Adipose tissue (tissue), 3 donors: Measurements from ENCODE around the gene NOS2. TPM values are rescaled to one million over a fixed set of nuclear protein-coding genes. Genes with fewer than 3 reads are reported as not detected.
"Not testable (repeated sequence)": the region's sequence is repeated elsewhere in the genome, so short reads cannot be mapped to it uniquely, and the experiment has no call there.

ENCODE experiments used
- H3K27ac ChIP-seq: one replicate; pipeline ENCODE4 v1.5.1; 2013; ENCODE audit warnings: low read depth, low read length
- WGBS, 3 donors: extraction: QIAGEN DNeasy Blood & Tissue Kit; methylation state at CpG; one replicate each; pipeline ENCODE4 v1.1.7; 2013; 5-methylcytosine and 5-hydroxymethylcytosine counted together
- polyA plus RNA-seq, 3 donors: library from polyadenylated mRNA; stranded (reverse); fragments of 200-250 nt; gene quantifications; one replicate each; pipeline ENCODE4 v1.2.3, GENCODE V29; 2013
- donor health status: healthy with polysubstance abuse.
- donor health status: Bipolar disorder and iron deficiency.
- donor health status: healthy.

Gene NOS2
- polyA plus RNA-seq, 3 donors = 0.01 to 0.34 (median 0.11) TPM

DNA sequence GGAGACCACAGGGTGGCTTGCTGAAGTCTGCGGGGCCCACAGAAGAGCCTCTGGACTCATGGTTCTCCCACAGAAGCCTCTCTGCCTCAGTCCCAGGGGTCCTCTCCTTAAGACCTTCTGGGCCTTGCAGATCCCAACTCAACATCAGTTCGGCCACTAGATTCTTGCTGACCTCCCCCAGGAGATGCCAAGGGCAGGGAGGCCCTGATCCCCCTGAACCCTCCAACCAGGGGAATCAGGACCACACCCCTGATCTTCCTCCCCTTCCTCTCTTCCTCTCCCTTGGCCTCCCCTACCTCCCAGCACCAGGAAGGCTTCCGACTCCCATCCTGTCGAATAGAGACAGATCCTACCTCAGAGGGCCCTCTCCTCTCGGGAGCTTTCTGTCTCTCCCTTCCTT lies 53.4 kb downstream of the NOS2 start:
- H3K27ac ChIP-seq = no peak overlapping the region
- WGBS, 3 donors = 92 to 94% (median 92%) methylated on average over 5 of the region's 5 CpGs

- 54 to 85% (median 77%) methylated on average over 1 of the region's 5 CpGs for WGBS, 3 donors
- not testable (repeated sequence) for H3K27ac ChIP-seq
Measured at GRCh38 chr17:27746320-27746719, 54.0 kb downstream of the NOS2 start.

- 82 to 89% (median 88%) methylated on average over 13 of the region's 13 CpGs for WGBS, 3 donors
- not testable (repeated sequence) for H3K27ac ChIP-seq
Measured at GRCh38 chr17:27745207-27745830, 55.0 kb downstream of the NOS2 start.

GRCh38 chr17:27743281-27743885 lies 56.9 kb downstream of the NOS2 start:
- 75 to 84% (median 77%) methylated on average over 8 of the region's 8 CpGs for WGBS, 3 donors
- H3K27ac ChIP-seq = no peak overlapping the region

- no peak overlapping the region for H3K27ac ChIP-seq
- 76 to 83% (median 82%) methylated on average over 4 of the region's 4 CpGs for WGBS, 3 donors
Measured at GRCh38 chr17:27741971-27742575, 58.3 kb downstream of the NOS2 start.

DNA sequence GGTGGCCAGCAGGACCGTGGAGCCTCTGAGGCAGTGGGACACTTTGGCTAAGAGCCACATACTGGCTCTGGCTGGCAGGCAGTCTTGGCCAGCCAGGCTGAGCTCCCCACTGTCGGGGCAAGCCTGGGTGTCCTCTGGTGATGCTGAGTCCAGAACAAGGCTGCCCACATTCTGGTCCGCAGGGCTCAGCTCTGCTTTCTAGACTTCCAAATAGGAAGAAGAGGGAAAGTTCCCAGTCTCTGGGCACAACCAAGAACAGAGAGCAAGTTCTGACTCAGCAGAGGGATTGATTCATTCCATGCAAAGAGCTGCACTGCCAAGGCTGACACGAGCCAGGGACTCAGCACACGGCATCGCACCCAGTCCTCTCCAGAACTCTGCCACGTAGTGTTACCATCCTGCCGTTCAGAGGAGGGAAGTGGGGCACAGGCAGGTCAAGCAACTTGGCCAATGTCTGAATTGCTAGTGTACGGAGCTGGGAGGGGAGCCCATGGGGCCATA lies 58.9 kb downstream of the NOS2 start:
- WGBS, 3 donors = 43 to 62% (median 53%) methylated on average over 9 of the region's 9 CpGs
- H3K27ac ChIP-seq = no peak overlapping the region

DNA sequence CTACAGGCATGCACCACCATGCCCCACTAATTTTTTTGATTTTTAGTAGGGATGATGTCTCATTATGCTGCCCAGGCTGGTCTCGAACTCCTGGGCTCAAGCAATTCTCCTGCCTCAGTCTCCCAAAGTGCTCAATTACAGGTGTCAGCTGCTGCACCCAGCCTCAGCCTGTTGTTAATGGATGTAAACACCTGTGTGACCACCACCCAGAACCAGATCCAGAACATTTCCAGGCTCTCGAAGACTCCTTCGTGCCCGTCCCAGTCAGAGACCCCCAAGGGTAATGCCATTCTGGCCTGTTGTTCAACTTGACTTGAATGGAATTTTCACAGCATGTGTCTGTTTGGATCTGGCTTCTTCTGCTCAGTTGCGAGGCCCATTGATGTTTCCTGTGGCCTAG lies 59.8 kb downstream of the NOS2 start:
- not testable (repeated sequence) for H3K27ac ChIP-seq
- WGBS, 3 donors = 72 to 88% (median 87%) methylated on average over 5 of the region's 5 CpGs

DNA sequence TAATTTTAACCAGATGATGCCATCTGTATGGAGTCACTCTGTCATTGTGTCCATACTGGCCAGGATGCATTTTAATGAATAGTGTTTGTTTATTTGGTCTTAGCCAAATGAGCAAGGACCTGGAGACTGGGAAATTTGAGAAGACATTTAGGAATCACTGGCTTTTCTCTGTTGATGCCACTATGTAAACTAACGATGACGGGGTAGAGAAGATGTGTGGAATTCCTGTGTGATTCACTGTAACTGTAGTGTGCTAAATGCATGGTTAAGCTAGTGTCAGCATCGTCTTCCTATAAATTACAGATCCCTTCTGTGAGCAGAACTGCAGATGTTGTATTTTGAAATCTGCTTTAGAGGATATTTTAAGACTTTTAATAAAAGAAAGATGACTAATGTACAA lies 66.6 kb downstream of the NOS2 start:
- 42 to 53% (median 49%) methylated on average over 3 of the region's 3 CpGs for WGBS, 3 donors
- H3K27ac ChIP-seq = no peak overlapping the region

DNA sequence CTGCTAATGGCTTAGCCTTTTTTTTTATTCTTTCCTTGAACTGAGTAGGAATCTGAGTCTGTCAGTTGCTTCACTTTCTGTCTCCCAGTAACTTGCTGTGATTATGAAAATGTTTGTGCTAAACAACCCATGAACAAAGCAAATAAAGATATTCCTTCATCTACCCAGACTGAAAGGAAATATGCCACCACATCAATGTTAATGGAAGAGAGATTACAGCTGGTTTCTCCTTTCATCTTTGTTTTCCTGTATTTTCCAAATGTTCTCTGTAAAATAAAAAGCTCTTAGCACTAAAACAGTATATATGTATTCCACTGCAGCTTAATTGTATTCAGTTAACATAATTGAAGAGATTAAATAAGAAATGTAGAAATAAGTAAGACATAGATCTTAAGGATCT lies 67.6 kb downstream of the NOS2 start:
- not testable (repeated sequence) for H3K27ac ChIP-seq

DNA sequence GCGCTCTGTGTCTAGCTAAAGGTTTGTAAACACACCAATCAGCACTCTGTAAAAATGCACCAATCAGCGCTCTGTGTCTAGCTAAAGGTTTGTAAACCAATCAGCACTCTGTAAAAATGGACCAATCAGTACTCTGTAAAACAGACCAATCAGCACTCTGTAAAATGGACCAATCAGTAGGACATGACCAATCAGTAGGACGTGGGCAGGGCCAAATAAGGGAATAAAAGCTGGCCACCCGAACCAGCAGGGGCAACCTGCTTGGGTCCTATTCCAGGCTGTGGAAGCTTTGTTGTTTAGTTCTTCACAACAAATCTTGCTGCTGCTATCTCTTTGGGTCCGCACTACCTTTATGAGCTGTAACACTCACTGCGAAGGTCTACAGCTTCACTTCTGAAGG lies 74.3 kb downstream of the NOS2 start:
- WGBS, 3 donors = 87 to 89% (median 89%) methylated on average over 6 of the region's 6 CpGs
- H3K27ac ChIP-seq = not testable (repeated sequence)

GRCh38 chr17:27721797-27722196 lies 78.5 kb downstream of the NOS2 start:
- 70 to 80% (median 71%) methylated on average over 3 of the region's 3 CpGs for WGBS, 3 donors
- H3K27ac ChIP-seq = no peak overlapping the region

Other genes with a start within 250 kb of the NOS2 start
- 10 to 100 TPM; 30.6 to 83.5 (median 64.2) TPM for gene LGALS9, start 169.3 kb downstream of the NOS2 start, polyA plus RNA-seq
- gene LYRM9, start 92.8 kb upstream of the NOS2 start, polyA plus RNA-seq = 10 to 100 TPM in 2 of 3 donors, 1 to 10 TPM in 1; 8.4 to 15.3 (median 12.5) TPM
- 1 to 10 TPM; 6.1 to 9.1 (median 7.9) TPM for gene NLK, start 242.1 kb upstream of the NOS2 start, polyA plus RNA-seq